Panc1 (cell line): ENCODE data around the gene ZNF486.

Experiments
- POLR2AphosphoS5 ChIP-seq: IDR thresholded peaks from 2 replicates; pipeline ENCODE4 v1.6.1; 2012; ENCODE audit warnings: mild to moderate bottlenecking, low read depth, low read length, moderate library complexity
- SIN3A ChIP-seq: IDR thresholded peaks from 2 replicates; pipeline ENCODE4 v1.6.1; 2012; ENCODE audit warnings: low read depth, mild to moderate bottlenecking, low read length, moderate library complexity, borderline replicate concordance; ENCODE audit not compliant: insufficient read depth
- TCF7L2 ChIP-seq: IDR thresholded peaks from 2 replicates; pipeline ENCODE4 v1.6.1; 2011; ENCODE audit warnings: mild to moderate bottlenecking, low read depth, low read length, inconsistent platforms
- TF ChIP-seq, protein P1 (sequence below): fragments of 450-650 bp; IDR thresholded peaks from 2 replicates; pipeline ENCODE4 v1.5.1; 2017; ENCODE audit warnings: mild to moderate bottlenecking
- TF ChIP-seq, protein P2 (sequence below), 2 experiments: IDR thresholded peaks; 2 replicates each; pipeline ENCODE4 v1.6.1; 2011 to 2012; ENCODE audit warnings: low read depth in 2 of 2, control low read depth in 1 of 2, low read length in 1 of 2, mild to moderate bottlenecking in 1 of 2, moderate library complexity in 1 of 2; ENCODE audit not compliant: insufficient read depth in 1 of 2

DNA sequence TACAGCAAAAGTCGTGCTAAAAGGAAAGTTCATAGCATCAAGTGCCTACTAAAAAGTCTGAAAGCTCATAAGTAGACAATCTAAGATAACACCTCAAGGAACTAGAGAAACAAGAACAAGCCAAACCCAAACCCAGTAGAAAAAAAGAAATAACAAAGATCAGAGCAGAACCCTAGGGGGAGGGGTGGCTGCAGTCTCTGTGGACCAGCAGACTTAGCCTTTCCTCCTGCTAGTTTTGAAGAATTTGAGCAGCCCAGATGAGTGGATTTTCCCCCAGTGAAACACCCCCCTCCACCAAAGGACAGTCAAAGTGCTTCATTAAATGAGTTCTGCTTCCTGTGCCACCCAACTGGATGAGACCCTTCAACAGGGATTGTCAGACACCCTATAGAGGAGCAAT, 2.6 kb upstream of the ZNF486 start:
- TF ChIP-seq POLR2AphosphoS5, result no peak
- TF ChIP-seq TCF7L2, result no peak
- TF ChIP-seq SIN3A, result no peak
- TF ChIP-seq, protein P1, sequence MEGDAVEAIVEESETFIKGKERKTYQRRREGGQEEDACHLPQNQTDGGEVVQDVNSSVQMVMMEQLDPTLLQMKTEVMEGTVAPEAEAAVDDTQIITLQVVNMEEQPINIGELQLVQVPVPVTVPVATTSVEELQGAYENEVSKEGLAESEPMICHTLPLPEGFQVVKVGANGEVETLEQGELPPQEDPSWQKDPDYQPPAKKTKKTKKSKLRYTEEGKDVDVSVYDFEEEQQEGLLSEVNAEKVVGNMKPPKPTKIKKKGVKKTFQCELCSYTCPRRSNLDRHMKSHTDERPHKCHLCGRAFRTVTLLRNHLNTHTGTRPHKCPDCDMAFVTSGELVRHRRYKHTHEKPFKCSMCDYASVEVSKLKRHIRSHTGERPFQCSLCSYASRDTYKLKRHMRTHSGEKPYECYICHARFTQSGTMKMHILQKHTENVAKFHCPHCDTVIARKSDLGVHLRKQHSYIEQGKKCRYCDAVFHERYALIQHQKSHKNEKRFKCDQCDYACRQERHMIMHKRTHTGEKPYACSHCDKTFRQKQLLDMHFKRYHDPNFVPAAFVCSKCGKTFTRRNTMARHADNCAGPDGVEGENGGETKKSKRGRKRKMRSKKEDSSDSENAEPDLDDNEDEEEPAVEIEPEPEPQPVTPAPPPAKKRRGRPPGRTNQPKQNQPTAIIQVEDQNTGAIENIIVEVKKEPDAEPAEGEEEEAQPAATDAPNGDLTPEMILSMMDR, result no peak
- TF ChIP-seq, protein P2, sequence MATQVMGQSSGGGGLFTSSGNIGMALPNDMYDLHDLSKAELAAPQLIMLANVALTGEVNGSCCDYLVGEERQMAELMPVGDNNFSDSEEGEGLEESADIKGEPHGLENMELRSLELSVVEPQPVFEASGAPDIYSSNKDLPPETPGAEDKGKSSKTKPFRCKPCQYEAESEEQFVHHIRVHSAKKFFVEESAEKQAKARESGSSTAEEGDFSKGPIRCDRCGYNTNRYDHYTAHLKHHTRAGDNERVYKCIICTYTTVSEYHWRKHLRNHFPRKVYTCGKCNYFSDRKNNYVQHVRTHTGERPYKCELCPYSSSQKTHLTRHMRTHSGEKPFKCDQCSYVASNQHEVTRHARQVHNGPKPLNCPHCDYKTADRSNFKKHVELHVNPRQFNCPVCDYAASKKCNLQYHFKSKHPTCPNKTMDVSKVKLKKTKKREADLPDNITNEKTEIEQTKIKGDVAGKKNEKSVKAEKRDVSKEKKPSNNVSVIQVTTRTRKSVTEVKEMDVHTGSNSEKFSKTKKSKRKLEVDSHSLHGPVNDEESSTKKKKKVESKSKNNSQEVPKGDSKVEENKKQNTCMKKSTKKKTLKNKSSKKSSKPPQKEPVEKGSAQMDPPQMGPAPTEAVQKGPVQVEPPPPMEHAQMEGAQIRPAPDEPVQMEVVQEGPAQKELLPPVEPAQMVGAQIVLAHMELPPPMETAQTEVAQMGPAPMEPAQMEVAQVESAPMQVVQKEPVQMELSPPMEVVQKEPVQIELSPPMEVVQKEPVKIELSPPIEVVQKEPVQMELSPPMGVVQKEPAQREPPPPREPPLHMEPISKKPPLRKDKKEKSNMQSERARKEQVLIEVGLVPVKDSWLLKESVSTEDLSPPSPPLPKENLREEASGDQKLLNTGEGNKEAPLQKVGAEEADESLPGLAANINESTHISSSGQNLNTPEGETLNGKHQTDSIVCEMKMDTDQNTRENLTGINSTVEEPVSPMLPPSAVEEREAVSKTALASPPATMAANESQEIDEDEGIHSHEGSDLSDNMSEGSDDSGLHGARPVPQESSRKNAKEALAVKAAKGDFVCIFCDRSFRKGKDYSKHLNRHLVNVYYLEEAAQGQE (IDR thresholded peaks at IDR 0.05; ENCODE audit: insufficient read depth in 1 of 2, low read depth in 2 of 2, low read length in 1 of 2), result no peak
